Measurements from ENCODE around the gene GFRA4.

- TF ChIP-seq CTCF (conservative IDR thresholded peaks at IDR 0.05) = no peak
- no peak for TF ChIP-seq ZFX (IDR thresholded peaks at IDR 0.05)
Measured at GRCh38 chr20:3629893-3630292, 33.3 kb downstream of the GFRA4 start.

Measured in C4-2B (cell line).